Measurements from ENCODE around the gene NCEH1.

DNA sequence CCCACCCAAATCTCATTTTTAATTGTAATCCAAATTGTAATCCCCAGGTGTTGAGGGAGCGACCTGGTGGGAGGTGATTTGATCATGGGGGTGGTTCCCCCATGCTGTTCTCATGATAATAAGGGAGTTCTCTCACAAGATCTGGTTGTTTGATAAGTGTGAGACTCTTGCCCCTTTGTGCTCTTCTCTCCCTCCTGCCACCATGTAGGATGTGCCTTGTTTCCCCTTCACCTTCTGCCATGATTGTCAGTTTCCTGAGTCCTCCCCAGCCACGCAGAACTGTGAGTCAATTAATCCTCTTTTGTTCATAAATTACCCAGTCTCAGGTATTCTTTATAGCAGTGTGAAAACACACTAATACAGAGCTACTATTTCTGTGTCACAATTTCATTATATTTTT is 88.7 kb downstream of the NCEH1 start:
- no peak for TF ChIP-seq CTCF (IDR thresholded peaks at IDR 0.05 in 8 of 11, conservative IDR thresholded peaks at IDR 0.05 in 3 of 11)
- no peak for TF ChIP-seq POLR2A (IDR thresholded peaks at IDR 0.05)
- TF ChIP-seq POLR2AphosphoS5 (IDR thresholded peaks at IDR 0.05): no peak

Data from spleen (tissue), 7 donors.